Measurements from ENCODE around the gene SLC25A21.

SLC25A21 gene

DNA sequence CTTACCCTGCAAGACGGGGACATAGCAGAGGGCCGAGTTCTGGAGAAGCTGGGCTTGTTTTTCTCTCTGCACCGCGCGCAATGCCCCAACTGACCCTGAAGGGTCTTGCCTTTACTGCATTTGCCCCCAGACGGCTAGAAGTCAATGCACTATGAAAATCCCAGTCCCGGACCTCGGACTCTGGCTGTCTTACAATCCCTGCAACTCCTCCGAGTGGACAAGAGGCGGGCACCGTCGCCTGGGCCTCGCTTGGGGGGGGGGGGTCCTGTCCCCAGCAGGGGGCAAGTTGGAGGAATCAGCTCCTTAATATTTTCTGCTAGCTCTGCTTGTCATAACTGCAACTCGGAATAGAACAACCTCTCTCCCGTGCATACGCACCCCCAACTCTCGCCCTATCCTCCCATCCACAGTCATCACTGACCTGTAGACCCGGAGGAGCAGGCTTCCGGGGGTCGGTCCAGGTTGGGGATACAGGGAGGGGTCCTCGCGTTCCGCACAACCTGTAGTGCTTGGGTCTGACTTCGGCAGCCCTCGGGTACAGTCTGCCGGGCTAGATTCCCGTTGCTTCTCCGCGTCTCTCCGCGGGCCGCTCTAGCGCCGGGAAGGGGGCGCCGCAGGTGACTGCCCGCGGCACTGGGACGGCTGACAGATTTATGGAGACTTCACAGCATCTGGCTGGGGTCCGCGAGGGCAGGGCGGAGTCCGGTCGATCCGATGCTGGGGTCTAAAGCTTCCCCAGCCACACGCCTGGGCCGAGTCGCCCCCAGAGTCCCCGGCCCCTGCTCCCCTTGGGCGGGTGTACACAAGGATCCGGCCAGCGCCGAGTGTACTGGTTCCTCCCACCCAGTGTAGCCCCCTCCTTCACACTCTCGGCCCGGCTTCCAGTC is 514.0 kb downstream of the SLC25A21 start:
- DNase-seq: no peak

DNA sequence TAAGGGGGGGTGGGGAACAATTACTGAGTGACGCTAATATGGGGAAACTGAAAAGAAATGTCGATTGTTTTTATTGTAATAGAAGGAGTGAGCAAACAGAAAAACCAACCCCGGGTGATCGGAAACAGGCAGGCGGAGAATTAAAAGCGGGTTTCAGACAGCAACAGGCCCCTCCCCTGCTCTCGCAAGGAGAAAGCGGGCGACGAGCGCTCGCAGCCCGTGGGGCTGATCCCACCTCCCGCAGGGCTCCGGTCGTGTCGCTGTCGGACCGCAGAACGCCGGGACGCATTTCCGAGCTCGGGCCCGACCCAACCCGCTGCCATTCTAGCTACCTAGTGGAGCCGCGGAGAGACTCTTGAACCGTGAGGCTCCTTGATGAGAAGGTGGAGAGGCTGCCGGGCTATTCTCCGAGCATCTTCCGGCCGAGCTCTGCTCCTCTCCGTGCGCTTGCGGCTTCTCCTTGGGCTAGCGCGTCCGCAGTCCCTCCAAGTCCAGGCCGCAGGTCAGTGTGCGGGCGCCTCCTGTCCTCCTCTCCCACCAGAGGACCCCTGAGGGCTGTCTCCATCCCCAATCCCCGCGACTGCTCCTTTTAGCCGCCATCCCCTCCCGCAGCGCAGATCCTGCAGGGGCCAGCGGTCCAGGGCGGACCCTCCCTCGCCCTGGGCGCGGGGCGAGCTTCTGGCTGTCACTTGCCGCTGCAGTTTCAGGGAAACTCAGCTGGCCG is 514.8 kb downstream of the SLC25A21 start:
- no peak for DNase-seq

DNA sequence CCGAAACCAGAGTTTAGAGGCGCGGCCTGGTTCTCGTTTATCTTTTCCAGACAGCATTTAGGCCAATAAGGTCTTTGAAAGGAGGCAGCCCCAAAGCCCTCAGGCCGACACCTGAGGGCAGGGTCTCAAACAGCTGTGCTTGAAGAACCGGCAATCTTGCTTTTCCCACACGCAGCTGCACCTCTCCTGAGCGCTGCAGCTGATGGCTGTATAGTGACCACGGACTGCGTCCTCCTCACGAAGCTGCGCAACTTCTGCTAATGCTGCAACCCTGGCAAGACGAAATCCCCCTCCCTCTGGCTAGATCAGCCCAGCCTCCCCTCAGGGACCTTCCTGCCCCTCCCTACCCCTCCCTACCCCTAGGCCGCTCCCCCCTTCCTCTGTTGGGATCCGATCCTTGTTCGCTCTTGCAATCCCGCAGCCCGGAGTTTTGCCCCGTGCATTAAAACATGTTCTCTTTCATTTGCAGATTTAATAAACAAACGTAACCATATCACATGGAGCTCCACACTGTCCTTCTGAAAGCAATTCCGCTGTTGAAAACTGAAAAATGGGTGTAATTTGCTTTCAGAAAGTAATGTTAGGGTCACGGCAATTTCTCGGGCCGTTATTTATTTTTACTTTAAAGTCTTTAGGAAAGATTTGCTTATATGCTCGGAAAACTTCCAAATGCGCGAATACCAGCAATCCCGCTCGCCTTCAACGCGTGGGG is 515.6 kb downstream of the SLC25A21 start:
- DNase-seq: no peak

DNA sequence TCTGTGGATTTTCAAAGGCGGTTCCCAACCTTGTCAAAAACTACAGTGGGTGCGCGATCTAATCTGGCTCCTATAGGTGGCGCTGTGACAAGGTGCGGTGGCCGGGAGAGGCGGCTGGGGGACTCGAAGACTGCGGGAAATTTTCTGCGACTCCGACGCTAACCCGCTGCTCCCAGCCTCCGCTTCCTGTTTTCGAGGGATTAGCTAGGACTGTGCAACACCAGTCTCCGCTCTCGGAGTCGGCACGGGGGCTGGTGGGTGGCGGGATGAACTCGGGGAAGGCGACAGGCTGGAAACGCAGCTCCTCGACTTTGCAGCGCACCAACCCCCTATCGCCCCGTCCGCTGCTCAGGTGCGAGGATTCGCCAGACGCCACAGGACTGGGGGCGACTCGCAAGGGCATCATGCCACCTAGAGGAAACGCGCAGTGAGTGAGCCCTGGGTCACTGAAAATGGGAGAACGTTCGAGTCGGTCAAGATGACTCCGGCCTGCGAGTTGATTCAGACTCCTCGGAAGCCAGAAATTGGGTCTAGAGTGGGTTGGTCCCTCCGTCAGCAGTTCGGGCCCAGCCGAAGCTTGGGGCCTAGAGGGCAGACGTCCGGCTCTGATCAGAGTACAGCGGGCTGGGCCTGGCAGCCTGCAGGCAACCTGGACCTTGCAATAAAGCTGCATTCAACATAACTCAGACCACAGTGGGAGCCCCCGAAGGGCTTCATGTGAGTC is 516.3 kb downstream of the SLC25A21 start:
- DNase-seq: no peak

DNA sequence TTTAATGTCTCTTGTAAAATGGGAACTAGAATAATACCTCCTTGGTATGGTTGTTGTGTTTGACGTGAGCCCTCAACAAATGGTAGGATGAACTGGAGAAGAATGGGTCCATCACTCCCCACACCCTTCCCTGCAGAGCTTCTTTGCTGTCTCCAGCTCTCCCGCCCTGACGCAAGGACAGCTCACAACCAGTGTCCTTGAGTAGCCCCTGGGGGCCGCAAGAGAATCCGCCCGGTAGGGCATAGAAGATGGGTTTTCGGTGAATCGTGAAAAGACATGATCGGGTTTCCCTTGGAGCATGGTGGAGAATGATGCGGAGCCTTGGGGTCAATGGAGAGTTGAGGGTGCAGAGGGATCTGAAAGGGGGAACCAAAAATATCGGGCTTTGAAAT is 516.8 kb downstream of the SLC25A21 start:
- DNase-seq: no peak

DNA sequence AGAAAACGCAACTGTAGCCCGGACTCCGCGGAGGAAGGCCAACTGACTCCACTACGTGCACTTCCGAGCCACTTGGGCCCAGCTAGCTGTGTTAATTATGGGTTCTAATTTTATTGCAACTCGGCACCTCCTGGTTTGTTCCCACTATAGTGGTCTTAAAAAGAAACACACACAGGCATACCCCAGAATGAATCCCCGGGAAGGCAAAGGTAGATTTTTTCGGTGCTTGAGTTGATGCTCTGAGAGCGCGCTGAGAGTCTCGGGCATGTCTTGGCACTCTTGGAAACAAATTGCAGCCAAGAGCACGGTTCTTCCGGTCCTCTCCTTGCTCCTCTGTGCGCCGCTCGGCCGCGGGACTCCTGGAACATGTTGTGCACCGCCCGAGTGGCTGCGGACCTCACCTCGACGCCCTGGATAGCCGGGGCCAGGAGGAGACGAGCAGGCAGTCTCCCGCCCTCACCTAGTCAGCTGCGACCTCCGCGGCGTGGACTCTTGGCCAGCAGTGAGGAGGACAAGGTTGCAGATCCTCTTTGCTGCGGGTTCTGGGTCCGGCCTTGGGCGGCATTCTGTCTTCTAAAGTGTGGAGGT is 517.5 kb downstream of the SLC25A21 start:
- no peak for DNase-seq

DNA sequence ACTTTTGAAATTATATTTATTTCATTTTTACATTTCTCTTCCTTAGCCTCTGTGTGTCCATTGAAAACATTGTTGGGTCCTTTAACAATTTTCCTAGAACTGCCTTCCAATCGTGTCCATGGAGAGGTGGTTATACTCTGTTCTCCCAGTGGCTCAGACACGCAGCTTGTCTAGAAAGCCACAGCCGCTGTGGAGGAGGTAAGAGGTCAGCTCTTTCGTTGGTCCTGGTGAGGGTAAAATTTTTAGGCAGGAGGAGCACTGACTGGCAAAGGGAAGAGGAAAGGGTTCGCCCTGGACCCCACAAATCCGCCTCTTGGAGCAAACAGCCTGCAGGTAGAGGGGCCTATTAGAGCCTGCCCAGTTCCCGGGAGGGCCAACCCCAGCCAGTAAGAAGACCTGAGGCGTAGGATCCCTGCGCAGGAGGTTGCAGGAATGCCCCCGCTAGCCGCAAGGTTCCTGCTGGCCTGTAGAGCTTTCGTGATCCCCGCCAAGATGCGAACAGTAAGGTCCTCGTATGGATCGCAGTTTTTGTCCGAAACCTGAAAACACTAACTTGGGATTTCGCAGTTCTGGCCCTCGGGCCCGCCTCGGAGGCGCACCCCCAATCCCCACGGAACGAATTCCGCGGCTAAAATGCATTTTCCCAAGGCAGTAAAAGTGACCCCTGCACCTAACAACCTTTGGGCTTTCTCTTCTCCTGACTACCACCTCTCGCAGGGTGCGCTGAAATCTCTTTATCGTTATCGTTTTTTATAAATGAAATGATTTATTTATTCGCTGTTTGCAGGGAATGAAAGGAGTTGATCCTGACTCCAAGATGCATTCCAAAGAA is 518.2 kb downstream of the SLC25A21 start:
- DNase-seq: no peak

DNA sequence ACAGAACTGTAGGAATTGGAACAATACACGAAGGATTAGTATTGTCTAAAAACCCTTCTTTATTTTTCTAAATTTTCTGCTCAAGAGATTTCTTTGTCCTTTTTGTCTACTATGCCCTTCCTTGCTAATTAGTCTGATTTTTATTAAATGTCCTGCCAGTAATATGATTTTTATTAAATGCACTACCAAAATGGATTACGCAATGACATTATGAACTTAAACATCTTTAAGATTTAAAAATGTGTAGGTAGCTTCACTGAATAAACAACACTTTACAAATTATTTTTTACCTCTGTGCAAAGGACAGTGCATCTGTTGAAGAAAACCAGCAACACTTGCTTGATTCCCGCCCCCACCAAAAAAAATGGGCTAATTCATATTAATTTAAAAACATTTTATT is 519.0 kb downstream of the SLC25A21 start:
- DNase-seq: no peak

DNA sequence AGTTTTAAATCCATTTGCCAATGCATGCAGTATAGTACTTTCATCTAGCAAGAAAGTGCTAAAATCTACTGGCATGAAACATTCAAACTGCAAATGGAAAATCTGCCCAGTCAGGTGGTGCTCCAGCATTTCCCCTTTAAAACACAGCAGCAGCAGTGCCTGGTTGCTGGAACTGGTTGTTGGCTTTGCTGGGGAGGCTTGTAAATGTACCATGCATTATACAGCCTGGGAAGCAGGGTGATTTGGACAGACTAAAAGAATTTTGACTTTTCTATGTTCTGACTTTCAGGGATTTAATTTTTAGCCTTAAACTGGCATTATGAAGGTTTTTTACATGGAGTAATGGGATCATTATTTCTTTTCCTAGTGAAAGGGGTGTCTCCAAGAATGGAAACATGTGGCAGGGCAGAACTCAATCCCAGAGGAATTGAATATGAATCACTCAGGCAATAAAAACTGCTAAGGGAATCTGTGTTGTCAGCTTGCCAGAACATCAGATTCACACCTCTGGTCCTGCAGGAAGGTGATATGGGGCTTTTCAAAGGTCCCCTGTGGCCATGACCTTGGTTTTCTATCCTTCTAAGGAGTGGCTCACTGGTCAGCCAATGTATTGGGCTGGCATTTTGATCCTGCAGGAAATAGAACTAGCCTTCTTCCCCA is 519.7 kb downstream of the SLC25A21 start:
- no peak for DNase-seq

DNA sequence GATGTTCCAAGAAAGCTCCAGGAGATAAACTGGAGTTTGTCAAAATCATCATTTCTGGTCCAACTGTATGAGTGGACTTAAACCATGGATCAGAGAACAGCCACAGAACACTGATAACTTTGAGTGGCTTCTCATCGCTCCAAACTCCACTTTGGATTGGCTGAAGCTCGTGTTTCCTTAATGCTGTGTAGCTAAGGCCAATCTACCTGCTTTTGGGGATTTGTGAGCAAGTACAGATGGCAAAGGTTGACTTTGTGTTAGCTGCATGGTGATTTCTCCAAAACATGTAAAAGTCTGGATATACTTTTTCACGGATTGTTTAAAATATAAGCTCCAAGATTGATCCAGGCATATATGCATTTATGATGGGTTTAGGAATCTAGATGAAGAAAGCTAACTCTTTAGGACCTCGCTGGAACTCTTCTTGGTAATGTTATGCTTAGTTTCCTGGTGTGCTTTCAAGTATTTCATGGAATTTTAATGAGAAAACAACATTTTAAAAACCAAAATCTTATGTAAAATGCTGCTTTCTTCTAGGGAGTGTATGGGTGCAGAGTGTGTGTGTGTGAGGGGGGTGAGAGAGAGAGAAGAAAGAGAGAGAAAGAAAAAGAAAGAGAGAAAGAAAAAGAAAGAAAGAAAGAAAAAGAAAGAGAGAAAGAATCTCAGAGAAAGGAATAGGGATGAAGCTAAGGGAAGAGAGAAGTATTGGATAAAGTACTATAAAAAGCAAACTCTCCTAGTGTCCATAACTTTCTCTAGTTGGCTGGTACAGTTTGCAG is 522.3 kb downstream of the SLC25A21 start:
- DNase-seq: no peak

DNA sequence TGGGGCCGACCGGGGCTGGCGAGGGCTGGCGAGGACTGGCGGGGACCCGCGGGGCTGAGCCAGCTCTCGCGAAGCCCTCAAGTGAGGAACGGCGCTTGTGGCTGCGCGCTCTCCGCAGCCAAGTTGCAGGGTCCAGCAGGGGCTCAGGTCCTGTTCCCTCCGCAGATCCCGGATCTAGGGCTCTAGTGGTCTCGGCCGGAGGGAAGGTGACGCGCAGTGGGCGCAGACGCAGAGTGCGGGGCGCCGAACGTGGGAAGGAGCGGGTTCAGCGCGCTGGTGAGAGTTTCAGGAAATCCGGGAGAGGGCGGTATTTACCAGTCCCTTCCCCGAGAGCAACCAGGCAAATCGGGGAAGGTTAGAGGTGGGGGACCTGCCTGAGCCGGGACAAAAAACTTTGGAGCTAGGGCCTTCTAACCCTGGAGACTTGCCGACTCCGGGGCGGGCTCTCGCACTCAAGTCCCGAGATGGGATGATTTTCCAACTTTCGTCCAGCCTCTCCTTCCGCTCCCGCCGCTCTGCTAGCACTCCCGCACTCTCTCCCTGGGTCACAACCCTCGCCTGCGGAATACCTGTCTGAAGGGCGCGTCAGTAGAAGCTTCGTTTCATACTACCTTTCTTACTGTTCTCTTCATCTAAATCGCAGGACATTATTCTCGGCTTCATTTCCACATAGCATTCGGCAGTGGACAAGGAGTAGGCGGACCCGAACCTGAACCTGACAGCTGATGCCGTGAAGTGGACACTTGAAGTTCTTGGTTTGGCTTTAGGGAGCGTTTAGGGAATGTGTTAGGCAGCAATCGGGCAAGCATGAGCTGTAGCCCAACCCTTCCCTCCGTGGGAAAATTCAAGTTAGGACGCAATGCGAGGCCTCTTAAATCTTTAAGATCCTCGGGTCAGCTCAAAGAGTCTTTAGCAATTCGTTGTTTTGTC is 524.3 kb downstream of the SLC25A21 start:
- DNase-seq: no peak

DNA sequence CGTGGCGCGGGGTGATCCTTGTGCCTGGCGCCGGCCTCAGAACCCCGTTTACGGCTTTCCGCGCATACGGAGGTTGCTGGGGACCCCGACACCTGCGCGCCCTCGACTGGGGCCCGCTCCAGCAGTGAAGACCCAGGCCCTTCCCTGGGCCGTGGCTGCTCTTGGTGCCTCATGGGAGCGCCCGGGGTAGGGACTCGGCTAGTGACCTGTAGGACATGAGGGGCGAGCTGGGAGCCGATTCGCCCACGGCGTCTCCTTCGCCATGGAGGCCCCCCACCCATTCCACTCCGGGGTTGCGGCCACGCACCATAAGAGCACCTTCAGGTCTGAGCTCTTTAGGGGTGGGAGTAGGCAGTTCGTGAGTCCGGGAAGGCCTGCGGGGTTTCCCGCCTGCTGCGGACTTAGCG is 525.0 kb downstream of the SLC25A21 start:
- no peak for DNase-seq

DNA sequence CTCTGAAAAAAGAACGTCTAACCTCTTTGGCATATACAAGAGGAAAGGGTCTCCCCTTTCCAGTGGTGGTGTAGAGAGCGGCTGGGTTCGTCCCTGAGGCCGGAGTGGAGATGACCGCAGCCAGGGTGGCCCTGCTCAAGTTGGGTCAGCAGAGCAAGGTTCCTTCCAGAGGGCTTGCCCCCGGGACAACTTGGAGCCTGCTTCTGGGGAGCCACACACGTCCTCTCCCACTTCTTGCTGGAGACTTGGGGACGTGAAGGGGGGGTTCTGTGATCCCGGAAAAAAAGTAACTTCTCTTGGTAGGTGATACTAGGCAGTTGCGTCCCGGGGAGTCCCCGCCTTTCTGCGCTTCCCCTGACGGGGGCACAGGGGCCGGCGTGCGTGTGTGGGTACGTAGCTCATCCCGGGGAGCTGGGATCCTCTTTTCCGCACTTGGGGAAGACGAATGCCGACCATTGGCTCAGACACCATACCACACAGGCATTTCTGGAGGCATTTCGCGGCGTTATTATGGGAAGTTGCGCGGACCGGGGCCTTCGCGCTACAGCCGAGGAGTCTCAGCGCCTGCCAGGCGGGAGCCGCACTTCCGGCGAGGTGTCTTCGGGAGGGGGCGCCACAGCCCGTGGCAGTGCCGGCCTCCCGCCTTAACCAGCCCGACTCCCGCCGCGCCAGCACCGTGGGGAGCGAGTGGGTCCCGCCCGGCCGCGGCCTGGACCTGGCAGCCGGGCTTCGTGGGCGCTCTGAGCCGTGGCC is 525.6 kb downstream of the SLC25A21 start:
- no peak for DNase-seq

DNA sequence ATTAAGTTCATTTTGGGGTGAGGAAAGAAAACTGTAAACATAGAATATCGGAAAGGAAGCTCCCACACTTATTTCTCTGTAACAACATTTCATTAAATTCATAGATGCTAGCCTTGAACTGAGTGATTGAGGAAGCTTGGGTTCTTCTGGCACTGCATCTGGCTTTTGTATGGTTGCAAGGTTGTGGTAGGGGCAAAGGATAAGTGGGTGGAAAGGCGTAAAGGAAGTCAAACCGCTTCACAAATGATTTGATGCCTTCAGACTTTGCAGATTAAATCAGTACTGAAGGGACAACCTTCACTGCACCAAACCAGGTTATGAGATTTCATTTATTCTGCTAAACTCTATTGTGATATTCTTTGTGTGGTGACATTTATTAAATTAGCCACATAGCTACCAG is 538.8 kb downstream of the SLC25A21 start:
- DNase-seq: no peak
